Esophagus muscularis mucosa (tissue), 4 donors: ENCODE data around the gene STEAP4. TPM values are rescaled to one million over a fixed set of nuclear protein-coding genes. Genes with fewer than 3 reads are reported as not detected.

ENCODE experiments used
- DNase-seq: peaks from one replicate; pipeline ENCODE4 v3.0.0-alpha.2; 2017; ENCODE audit errors: extremely low spot score
- H3K27ac ChIP-seq, 4 donors: fragments of 200-600 bp; sonication (generic); replicated peaks in 1 of 4; 1 replicate in 3 of 4; 2 replicates in 1 of 4; pipeline ENCODE4 v1.5.1; 2016 to 2019; ENCODE audit warnings: mild to moderate bottlenecking in 1 of 4
- H3K27me3 ChIP-seq, 4 donors: fragments of 200-600 bp; sonication (generic); one replicate each; pipeline versions ENCODE4 v1.5.1 to v1.6.0; 2016 to 2019
- H3K36me3 ChIP-seq, 4 donors: fragments of 200-600 bp; sonication (generic); one replicate each; pipeline ENCODE4 v1.5.1; 2016 to 2019
- H3K4me1 ChIP-seq, 4 donors: fragments of 200-600 bp; sonication (generic); one replicate each; pipeline ENCODE4 v1.5.1; 2016 to 2019
- H3K4me3 ChIP-seq, 4 donors: fragments of 200-600 bp; sonication (generic); 1 replicate in 2 of 4; 2 replicates in 2 of 4; pipeline ENCODE4 v1.5.1; 2016 to 2019; ENCODE audit warnings: mild to moderate bottlenecking in 4 of 4, moderate library complexity in 1 of 4
- H3K9me3 ChIP-seq, 4 donors: fragments of 200-600 bp; sonication (generic); 1 replicate in 3 of 4; 2 replicates in 1 of 4; pipeline ENCODE4 v1.5.1; 2016 to 2019
- CTCF ChIP-seq, 3 experiments: fragments of 200-600 bp in 2 of 3; fragments of 450-650 bp in 1 of 3; sonication (generic) in 2 of 3; IDR thresholded peaks; one replicate each; pipeline ENCODE4 v1.5.1; 2017 to 2019; ENCODE audit warnings: antibody characterized with exemption in 3 of 3, mild to moderate bottlenecking in 2 of 3, moderate library complexity in 1 of 3
- EP300 ChIP-seq: sonication (generic); formaldehyde crosslinking; IDR thresholded peaks from one replicate; pipeline ENCODE4 v1.6.1; 2017; ENCODE audit warnings: antibody characterized with exemption
- POLR2A ChIP-seq: fragments of 450-650 bp; IDR thresholded peaks from one replicate; pipeline ENCODE4 v1.6.1; 2017; ENCODE audit warnings: antibody characterized with exemption, moderate library complexity, mild to moderate bottlenecking, low read depth
- POLR2AphosphoS5 ChIP-seq, 2 donors: sonication (generic); formaldehyde crosslinking; IDR thresholded peaks; one replicate each; pipeline ENCODE4 v1.6.1; 2017; ENCODE audit warnings: antibody characterized with exemption in 2 of 2
- WGBS: methylation state at CpG from one replicate; pipeline ENCODE4 v1.1.5; 2018; 5-methylcytosine and 5-hydroxymethylcytosine counted together
- intact Hi-C: fragments of 100-400 bp; cut with DNase I; formaldehyde crosslinking; loops from one replicate; pipeline ENCODE4 v1.15.1; 2023
- total RNA-seq, 4 donors: library from RNA; depleted of rRNA; stranded (reverse); fragments of >200 nt; gene quantifications; one replicate each; pipeline versions ENCODE4 v1.1.0 to v1.2.1, GENCODE V29; 2016

The STEAP4 gene
- total RNA-seq, 4 donors from 2014 or later, result 21.6 to 72.4 (median 56.6) TPM

GRCh38 chr7:88311675-88312036, 5.0 kb upstream of the STEAP4 start:
- Histone ChIP-seq H3K27me3 (peaks cover 0 to 8% (median 1%) of the 10 kb centered on the region in 4 donors), H3K36me3 (no peaks in the 10 kb centered on the region), H3K27ac (peak overlapping the region in 2 of 4 donors; percentile 17 to 27), H3K9me3 (no peaks in the 10 kb centered on the region), H3K4me3 (no peak overlapping the region), H3K4me1 (peaks cover 6 to 14% (median 10%) of the 10 kb centered on the region in 4 donors)
- TF ChIP-seq POLR2A (no peak), POLR2AphosphoS5 (IDR thresholded peaks at IDR 0.05) (no peak), EP300 (no peak), CTCF (IDR thresholded peaks at IDR 0.05) (no peak)
- intact Hi-C loops, result no loop called here
- WGBS, result 55% methylated on average over 1 of the region's 1 CpG
- DNase-seq, result no peak

- TF ChIP-seq POLR2A, result no peak
- TF ChIP-seq EP300, result no peak
- no peak for TF ChIP-seq POLR2AphosphoS5 (IDR thresholded peaks at IDR 0.05)
- TF ChIP-seq CTCF (IDR thresholded peaks at IDR 0.05), result no peak
- WGBS, result 92% methylated on average over 4 of the region's 4 CpGs
- H3K36me3 ChIP-seq, result no peaks in the 10 kb centered on the region
- no peaks in the 10 kb centered on the region for H3K9me3 ChIP-seq
- H3K4me1 ChIP-seq, result peaks cover 9 to 18% (median 16%) of the 10 kb centered on the region in 4 donors
- no peak overlapping the region for H3K4me3 ChIP-seq
- H3K27me3 ChIP-seq, result peaks cover 0 to 13% (median 2%) of the 10 kb centered on the region in 4 donors
- no peak for DNase-seq
- intact Hi-C loops, result no loop called here
- H3K27ac ChIP-seq, result peak overlapping the region in 2 of 4 donors; percentile 17 to 27
Measured at GRCh38 chr7:88310956-88311674, 4.4 kb upstream of the STEAP4 start.

GRCh38 chr7:88309819-88310218, 3.1 kb upstream of the STEAP4 start:
- intact Hi-C loops, result no loop called here
- Histone ChIP-seq H3K4me3 (no peak overlapping the region), H3K27ac (peak overlapping the region in 2 of 4 donors; percentile 18 to 27), H3K4me1 (peaks cover 9 to 18% (median 16%) of the 10 kb centered on the region in 4 donors), H3K9me3 (no peaks in the 10 kb centered on the region), H3K27me3 (peaks cover 0 to 14% (median 2%) of the 10 kb centered on the region in 4 donors), H3K36me3 (no peaks in the 10 kb centered on the region)
- 59% methylated on average over 2 of the region's 2 CpGs for WGBS
- TF ChIP-seq CTCF (IDR thresholded peaks at IDR 0.05), result no peak
- TF ChIP-seq POLR2AphosphoS5 (IDR thresholded peaks at IDR 0.05), result no peak
- TF ChIP-seq EP300, result no peak
- TF ChIP-seq POLR2A, result no peak
- DNase-seq, result no peak

- peaks cover 0 to 14% (median 2%) of the 10 kb centered on the region in 4 donors for H3K27me3 ChIP-seq
- H3K27ac ChIP-seq, result peak overlapping the region in 1 of 4 donors; percentile 50
- 90% methylated on average over 3 of the region's 3 CpGs for WGBS
- no peaks in the 10 kb centered on the region for H3K36me3 ChIP-seq
- H3K4me1 ChIP-seq, result peaks cover 9 to 24% (median 13%) of the 10 kb centered on the region in 4 donors
- DNase-seq, result no peak
- intact Hi-C loops, result no loop called here
- TF ChIP-seq POLR2A (no peak), POLR2AphosphoS5 (IDR thresholded peaks at IDR 0.05) (no peak), CTCF (IDR thresholded peaks at IDR 0.05) (no peak)
- no peak overlapping the region for H3K4me3 ChIP-seq
- no peaks in the 10 kb centered on the region for H3K9me3 ChIP-seq
Measured at GRCh38 chr7:88307823-88308222, 1.1 kb upstream of the STEAP4 start.

- Histone ChIP-seq H3K27me3 (peaks cover 0 to 14% (median 2%) of the 10 kb centered on the region in 4 donors), H3K36me3 (no peaks in the 10 kb centered on the region), H3K27ac (peak overlapping the region in 3 of 4 donors; percentile 5 to 60 (median 50)), H3K4me1 (peaks cover 9 to 24% (median 13%) of the 10 kb centered on the region in 4 donors), H3K9me3 (no peaks in the 10 kb centered on the region), H3K4me3 (no peak overlapping the region)
- DNase-seq, result no peak
- TF ChIP-seq POLR2AphosphoS5 (IDR thresholded peaks at IDR 0.05) (no peak), CTCF (IDR thresholded peaks at IDR 0.05) (no peak), POLR2A (no peak), EP300 (no peak)
- 82% methylated on average over 2 of the region's 2 CpGs for WGBS
- intact Hi-C loops, result no loop called here
Measured at GRCh38 chr7:88307412-88307811, 718 bp upstream of the STEAP4 start.
